Measurements from ENCODE around the gene SPTY2D1. TPM values are rescaled to one million over a fixed set of nuclear protein-coding genes. Genes with fewer than 3 reads are reported as not detected.

Gene SPTY2D1, protein sequence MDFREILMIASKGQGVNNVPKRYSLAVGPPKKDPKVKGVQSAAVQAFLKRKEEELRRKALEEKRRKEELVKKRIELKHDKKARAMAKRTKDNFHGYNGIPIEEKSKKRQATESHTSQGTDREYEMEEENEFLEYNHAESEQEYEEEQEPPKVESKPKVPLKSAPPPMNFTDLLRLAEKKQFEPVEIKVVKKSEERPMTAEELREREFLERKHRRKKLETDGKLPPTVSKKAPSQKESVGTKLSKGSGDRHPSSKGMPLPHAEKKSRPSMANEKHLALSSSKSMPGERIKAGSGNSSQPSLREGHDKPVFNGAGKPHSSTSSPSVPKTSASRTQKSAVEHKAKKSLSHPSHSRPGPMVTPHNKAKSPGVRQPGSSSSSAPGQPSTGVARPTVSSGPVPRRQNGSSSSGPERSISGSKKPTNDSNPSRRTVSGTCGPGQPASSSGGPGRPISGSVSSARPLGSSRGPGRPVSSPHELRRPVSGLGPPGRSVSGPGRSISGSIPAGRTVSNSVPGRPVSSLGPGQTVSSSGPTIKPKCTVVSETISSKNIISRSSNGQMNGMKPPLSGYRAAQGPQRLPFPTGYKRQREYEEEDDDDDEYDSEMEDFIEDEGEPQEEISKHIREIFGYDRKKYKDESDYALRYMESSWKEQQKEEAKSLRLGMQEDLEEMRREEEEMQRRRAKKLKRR
- 7.0 TPM for polyA plus RNA-seq (2012; ENCODE audit: insufficient read length, low read depth)

DNA sequence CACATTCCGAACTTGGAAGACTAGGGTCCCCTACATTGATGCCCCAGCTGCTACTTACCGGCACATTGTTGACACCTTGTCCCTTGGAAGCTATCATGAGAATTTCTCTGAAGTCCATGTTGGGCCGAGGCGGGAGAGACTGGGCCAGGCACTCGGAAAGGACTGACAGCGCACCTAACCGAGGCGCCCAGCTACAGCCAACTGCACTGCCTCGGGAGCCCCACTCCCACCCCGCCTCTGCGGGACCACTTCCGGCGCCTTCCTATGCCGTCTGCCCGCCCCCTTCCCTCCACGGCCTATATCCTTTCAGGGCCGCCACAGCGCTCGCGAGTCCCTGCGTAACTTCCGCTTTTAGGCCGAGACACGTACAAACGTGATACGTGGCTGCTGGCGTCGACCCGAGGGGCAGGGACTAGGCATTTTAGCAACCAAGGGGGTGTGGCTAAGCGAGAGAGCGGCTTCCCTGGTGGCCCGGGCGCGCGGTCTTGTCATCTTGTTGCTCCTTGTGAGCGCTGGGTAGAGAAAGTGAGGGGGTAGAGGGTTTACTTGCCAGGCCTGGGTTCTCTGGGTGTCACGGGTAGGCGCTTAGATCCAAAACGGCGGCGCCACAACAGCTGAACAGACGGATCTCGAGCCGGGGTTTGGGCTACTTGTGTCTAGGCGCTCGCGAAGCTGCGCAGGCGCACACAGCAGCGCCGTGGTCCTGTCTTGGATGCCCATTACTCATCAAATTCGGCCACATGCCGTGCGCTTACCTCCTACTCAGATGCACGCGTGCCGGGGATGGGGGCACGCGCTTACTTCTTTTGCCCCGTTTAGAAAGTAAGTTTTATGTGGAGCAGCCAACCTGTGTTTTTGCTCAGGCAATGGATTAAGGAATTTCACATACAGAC lies at the start of gene SPTY2D1:
Gene SPTY2D1 (minus strand): TSS at position 203 of the 893 bp plus-strand sequence. CDS start 85 bp downstream, at position 118.
- TF ChIP-seq SIN3A (IDR thresholded peaks at IDR 0.05; ENCODE audit: borderline replicate concordance, insufficient read depth, low read length) (peak; percentile 65; the same call in 1 of the 2 replicates), POLR2AphosphoS5 (IDR thresholded peaks at IDR 0.05; ENCODE audit: low read depth, low read length) (peak; percentile 99), FOXP2 (optimal IDR thresholded peaks at IDR 0.05; ENCODE audit: borderline replicate concordance, extremely low read depth, extremely low read length, insufficient read depth) (peak; percentile 95), TAF1 (IDR thresholded peaks at IDR 0.05; ENCODE audit: borderline replicate concordance, insufficient read depth, low read length) (peak; percentile 79; the same call in 1 of the 2 replicates)
- TF ChIP-seq, protein P1, sequence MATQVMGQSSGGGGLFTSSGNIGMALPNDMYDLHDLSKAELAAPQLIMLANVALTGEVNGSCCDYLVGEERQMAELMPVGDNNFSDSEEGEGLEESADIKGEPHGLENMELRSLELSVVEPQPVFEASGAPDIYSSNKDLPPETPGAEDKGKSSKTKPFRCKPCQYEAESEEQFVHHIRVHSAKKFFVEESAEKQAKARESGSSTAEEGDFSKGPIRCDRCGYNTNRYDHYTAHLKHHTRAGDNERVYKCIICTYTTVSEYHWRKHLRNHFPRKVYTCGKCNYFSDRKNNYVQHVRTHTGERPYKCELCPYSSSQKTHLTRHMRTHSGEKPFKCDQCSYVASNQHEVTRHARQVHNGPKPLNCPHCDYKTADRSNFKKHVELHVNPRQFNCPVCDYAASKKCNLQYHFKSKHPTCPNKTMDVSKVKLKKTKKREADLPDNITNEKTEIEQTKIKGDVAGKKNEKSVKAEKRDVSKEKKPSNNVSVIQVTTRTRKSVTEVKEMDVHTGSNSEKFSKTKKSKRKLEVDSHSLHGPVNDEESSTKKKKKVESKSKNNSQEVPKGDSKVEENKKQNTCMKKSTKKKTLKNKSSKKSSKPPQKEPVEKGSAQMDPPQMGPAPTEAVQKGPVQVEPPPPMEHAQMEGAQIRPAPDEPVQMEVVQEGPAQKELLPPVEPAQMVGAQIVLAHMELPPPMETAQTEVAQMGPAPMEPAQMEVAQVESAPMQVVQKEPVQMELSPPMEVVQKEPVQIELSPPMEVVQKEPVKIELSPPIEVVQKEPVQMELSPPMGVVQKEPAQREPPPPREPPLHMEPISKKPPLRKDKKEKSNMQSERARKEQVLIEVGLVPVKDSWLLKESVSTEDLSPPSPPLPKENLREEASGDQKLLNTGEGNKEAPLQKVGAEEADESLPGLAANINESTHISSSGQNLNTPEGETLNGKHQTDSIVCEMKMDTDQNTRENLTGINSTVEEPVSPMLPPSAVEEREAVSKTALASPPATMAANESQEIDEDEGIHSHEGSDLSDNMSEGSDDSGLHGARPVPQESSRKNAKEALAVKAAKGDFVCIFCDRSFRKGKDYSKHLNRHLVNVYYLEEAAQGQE (IDR thresholded peaks at IDR 0.05; ENCODE audit: insufficient read depth in 1 of 2, low read depth in 2 of 2, low read length in 2 of 2), result no peak; a peak in 1 of 4 replicates

DNA sequence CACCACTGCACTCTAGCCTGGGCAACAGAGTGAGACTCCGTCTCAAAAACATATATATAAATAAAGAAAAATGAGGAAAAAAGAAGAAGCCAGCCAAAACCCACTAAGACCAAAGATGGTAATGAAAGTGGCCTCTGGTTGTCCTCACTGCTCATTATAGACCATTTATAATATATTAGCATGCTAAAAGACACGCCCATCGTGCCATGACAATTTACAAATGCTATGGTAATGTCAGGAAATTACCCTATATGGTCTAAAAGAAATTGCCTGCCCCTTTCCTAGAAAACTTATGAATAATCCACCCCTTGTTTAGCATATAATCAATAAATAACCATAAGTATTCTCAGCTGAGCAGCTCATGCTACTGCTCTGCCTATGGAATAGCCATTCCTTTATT lies 48.3 kb upstream of the SPTY2D1 start:
- TF ChIP-seq POLR2AphosphoS5 (IDR thresholded peaks at IDR 0.05; ENCODE audit: low read depth, low read length) (no peak), TAF1 (IDR thresholded peaks at IDR 0.05; ENCODE audit: borderline replicate concordance, insufficient read depth, low read length) (no peak), SIN3A (IDR thresholded peaks at IDR 0.05; ENCODE audit: borderline replicate concordance, insufficient read depth, low read length) (no peak), FOXP2 (optimal IDR thresholded peaks at IDR 0.05; ENCODE audit: borderline replicate concordance, extremely low read depth, extremely low read length, insufficient read depth) (no peak)
- TF ChIP-seq, protein P1 (IDR thresholded peaks at IDR 0.05; ENCODE audit: insufficient read depth in 1 of 2, low read depth in 2 of 2, low read length in 2 of 2), result no peak

DNA sequence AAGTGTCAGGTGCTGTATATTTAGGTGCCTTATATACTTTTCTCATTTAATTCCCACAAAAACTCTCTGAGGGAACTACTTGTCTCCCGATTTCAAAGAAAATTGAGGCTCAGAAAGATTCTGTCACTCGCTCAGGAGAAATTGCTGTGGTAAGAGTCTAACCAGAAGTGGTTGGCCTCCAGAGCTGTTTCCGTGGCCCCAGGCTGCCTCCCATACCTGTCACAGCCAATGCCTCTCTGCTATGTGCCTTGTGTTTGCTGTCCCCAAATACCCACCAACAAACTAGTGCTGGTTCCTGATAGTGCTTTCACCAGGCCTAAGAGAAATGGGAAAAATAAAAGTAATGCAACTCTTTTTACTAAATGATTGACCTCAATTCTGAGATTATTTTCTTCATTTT lies 43.4 kb upstream of the SPTY2D1 start:
- no peak for TF ChIP-seq TAF1 (IDR thresholded peaks at IDR 0.05; ENCODE audit: borderline replicate concordance, insufficient read depth, low read length)
- TF ChIP-seq, protein P1 (IDR thresholded peaks at IDR 0.05; ENCODE audit: insufficient read depth in 1 of 2, low read depth in 2 of 2, low read length in 2 of 2), result no peak
- TF ChIP-seq POLR2AphosphoS5 (IDR thresholded peaks at IDR 0.05; ENCODE audit: low read depth, low read length), result no peak
- TF ChIP-seq FOXP2 (optimal IDR thresholded peaks at IDR 0.05; ENCODE audit: borderline replicate concordance, extremely low read depth, extremely low read length, insufficient read depth), result no peak
- no peak for TF ChIP-seq SIN3A (IDR thresholded peaks at IDR 0.05; ENCODE audit: borderline replicate concordance, insufficient read depth, low read length)

DNA sequence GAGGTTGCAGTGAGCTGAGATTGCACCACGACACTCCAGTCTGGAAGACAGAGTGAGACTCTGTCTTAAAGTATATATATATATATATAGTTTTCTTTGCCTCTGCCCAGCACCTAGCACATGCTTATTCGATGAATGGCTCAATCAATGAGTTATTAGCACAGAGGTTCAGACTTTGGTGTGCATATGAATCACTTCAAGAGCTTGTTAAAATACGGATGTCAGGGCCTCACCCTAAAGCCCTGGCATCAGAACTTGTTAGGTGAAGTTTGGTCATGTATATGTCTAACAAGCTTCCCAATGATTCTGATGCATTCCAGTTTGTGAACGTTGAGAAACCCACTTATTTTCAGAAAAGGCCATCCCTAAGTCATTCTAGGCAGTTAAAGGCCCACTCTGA lies 42.7 kb upstream of the SPTY2D1 start:
- TF ChIP-seq SIN3A (IDR thresholded peaks at IDR 0.05; ENCODE audit: borderline replicate concordance, insufficient read depth, low read length) (no peak), FOXP2 (optimal IDR thresholded peaks at IDR 0.05; ENCODE audit: borderline replicate concordance, extremely low read depth, extremely low read length, insufficient read depth) (no peak), TAF1 (IDR thresholded peaks at IDR 0.05; ENCODE audit: borderline replicate concordance, insufficient read depth, low read length) (no peak), POLR2AphosphoS5 (IDR thresholded peaks at IDR 0.05; ENCODE audit: low read depth, low read length) (no peak)

All from PFSK-1 (cell line).